Gastroesophageal sphincter (tissue), 4 donors: ENCODE results near the gene RAD51B. TPM values are rescaled to one million over a fixed set of nuclear protein-coding genes. Genes with fewer than 3 reads are reported as not detected.

Experiments used
- ATAC-seq: fragments of 150-250 bp; one replicate; pipeline ENCODE4 v1.9.1; 2016; ENCODE audit warnings: mild to moderate bottlenecking, moderate library complexity
- H3K27ac ChIP-seq, 4 donors: fragments of 200-600 bp; sonication (generic) in 3 of 4; 1 replicate in 3 of 4; 2 replicates in 1 of 4; pipeline ENCODE4 v1.5.1; 2016 to 2019
- H3K27me3 ChIP-seq: fragments of 200-600 bp; sonication (generic); one replicate; pipeline ENCODE4 v1.5.1; 2019
- H3K36me3 ChIP-seq, 2 donors: fragments of 200-600 bp; sonication (generic); one replicate each; pipeline ENCODE4 v1.5.1; 2019; ENCODE audit warnings: control low read depth in 1 of 2
- H3K4me1 ChIP-seq, 3 donors: fragments of 200-600 bp; sonication (generic); 1 replicate in 2 of 3; 2 replicates in 1 of 3; pipeline ENCODE4 v1.5.1; 2016 to 2019; ENCODE audit warnings: control low read depth in 2 of 3
- H3K4me3 ChIP-seq, 2 donors: fragments of 200-600 bp; sonication (generic); one replicate each; pipeline ENCODE4 v1.5.1; 2019; ENCODE audit warnings: mild to moderate bottlenecking in 1 of 2, moderate library complexity in 1 of 2
- H3K9me3 ChIP-seq, 3 donors: fragments of 200-600 bp; sonication (generic); one replicate each; pipeline ENCODE4 v1.5.1; 2017 to 2019; ENCODE audit warnings: control low read depth in 2 of 3
- CTCF ChIP-seq, 4 experiments: fragments of 200-600 bp in 2 of 4; fragments of 450-650 bp in 2 of 4; sonication (generic) in 1 of 4; IDR thresholded peaks; one replicate each; pipeline ENCODE4 v1.5.1; 2017 to 2019; ENCODE audit warnings: antibody characterized with exemption in 4 of 4, mild to moderate bottlenecking in 2 of 4, moderate library complexity in 2 of 4
- EP300 ChIP-seq: sonication (generic); formaldehyde crosslinking; IDR thresholded peaks from one replicate; pipeline ENCODE4 v1.6.1; 2017; ENCODE audit warnings: antibody characterized with exemption, mild to moderate bottlenecking
- POLR2A ChIP-seq, 2 donors: fragments of 450-650 bp; IDR thresholded peaks; one replicate each; pipeline ENCODE4 v1.6.1; 2017; ENCODE audit warnings: antibody characterized with exemption in 2 of 2, mild to moderate bottlenecking in 2 of 2, moderate library complexity in 1 of 2
- POLR2AphosphoS5 ChIP-seq: sonication (generic); formaldehyde crosslinking; IDR thresholded peaks from one replicate; pipeline ENCODE4 v1.6.1; 2017; ENCODE audit warnings: antibody characterized with exemption
- whole genome bisulfite sequencing, 2 donors: methylation state at CpG; one replicate each; pipeline ENCODE4 v1.1.5; 2018; ENCODE audit warnings: low coverage in 1 of 2; 5-methylcytosine and 5-hydroxymethylcytosine counted together
- total RNA-seq, 4 donors: library from RNA; depleted of rRNA; stranded (reverse); fragments of >200 nt; gene quantifications; one replicate each; pipeline ENCODE4 v1.1.0, GENCODE V29; 2016

Gene RAD51B
- total RNA-seq, 4 donors from 2014 or later: 5.1 to 7.0 (median 6.0) TPM

GRCh38 chr14:68564191-68564825 is 744.7 kb downstream of the RAD51B start:
- no peaks in the 10 kb centered on the region for H3K9me3 ChIP-seq
- H3K4me3 ChIP-seq: no peak overlapping the region
- peaks cover 0 to 60% (median 25%) of the 10 kb centered on the region in 3 donors for H3K4me1 ChIP-seq
- 92 to 96% methylated on average over 4 to 6 of the region's 18 CpGs for WGBS, 2 donors
- TF ChIP-seq CTCF (IDR thresholded peaks at IDR 0.05): no peak
- TF ChIP-seq EP300: no peak
- no peak for TF ChIP-seq POLR2AphosphoS5
- no peak for TF ChIP-seq POLR2A (IDR thresholded peaks at IDR 0.05)
- H3K36me3 ChIP-seq: no peaks in the 10 kb centered on the region
- peak overlapping the region in 3 of 4 donors; percentile 62 to 65 (median 65) for H3K27ac ChIP-seq
- no peak for ATAC-seq
- H3K27me3 ChIP-seq: no peaks in the 10 kb centered on the region

GRCh38 chr14:68564826-68565759 is 745.5 kb downstream of the RAD51B start:
- no peaks in the 10 kb centered on the region for H3K9me3 ChIP-seq
- no peak for ATAC-seq
- H3K27ac ChIP-seq: peak overlapping the region in 3 of 4 donors; percentile 62 to 65 (median 65)
- H3K36me3 ChIP-seq: no peaks in the 10 kb centered on the region
- H3K27me3 ChIP-seq: no peaks in the 10 kb centered on the region
- no peak for TF ChIP-seq CTCF (IDR thresholded peaks at IDR 0.05)
- TF ChIP-seq POLR2A (IDR thresholded peaks at IDR 0.05): no peak
- TF ChIP-seq EP300: no peak
- no peak for TF ChIP-seq POLR2AphosphoS5
- WGBS, 2 donors: 75 to 88% methylated on average over 1 to 7 of the region's 8 CpGs
- H3K4me1 ChIP-seq: peaks cover 0 to 63% (median 33%) of the 10 kb centered on the region in 3 donors
- H3K4me3 ChIP-seq: no peak overlapping the region

GRCh38 chr14:68566075-68566474 is 746.5 kb downstream of the RAD51B start:
- no peak for ATAC-seq
- WGBS, 2 donors: 80 to 100% methylated on average over 1 of the region's 2 CpGs
- no peaks in the 10 kb centered on the region for H3K27me3 ChIP-seq
- TF ChIP-seq CTCF (IDR thresholded peaks at IDR 0.05) (no peak), EP300 (no peak), POLR2AphosphoS5 (no peak), POLR2A (IDR thresholded peaks at IDR 0.05) (no peak)
- H3K9me3 ChIP-seq: no peaks in the 10 kb centered on the region
- peaks cover 0 to 70% (median 36%) of the 10 kb centered on the region in 3 donors for H3K4me1 ChIP-seq
- H3K4me3 ChIP-seq: no peak overlapping the region
- H3K27ac ChIP-seq: no peak overlapping the region
- H3K36me3 ChIP-seq: no peaks in the 10 kb centered on the region

- peaks cover 0 to 43% (median 26%) of the 10 kb centered on the region in 3 donors for H3K4me1 ChIP-seq
- no peak for TF ChIP-seq POLR2A (IDR thresholded peaks at IDR 0.05)
- no peak for TF ChIP-seq POLR2AphosphoS5
- TF ChIP-seq CTCF (IDR thresholded peaks at IDR 0.05): no peak
- TF ChIP-seq EP300: no peak
- H3K27me3 ChIP-seq: no peaks in the 10 kb centered on the region
- no peaks in the 10 kb centered on the region for H3K36me3 ChIP-seq
- no peaks in the 10 kb centered on the region for H3K9me3 ChIP-seq
- H3K4me3 ChIP-seq: no peak overlapping the region
- H3K27ac ChIP-seq: peak overlapping the region in 3 of 4 donors; percentile 13 to 60 (median 53)
- 64 to 67% methylated on average over 3 of the region's 13 CpGs for WGBS, 2 donors
- ATAC-seq: no peak
Measured at GRCh38 chr14:68568907-68569897, 749.6 kb downstream of the RAD51B start.
